Left cardiac atrium (tissue), 4 donors: Measurements from ENCODE around the gene DGKD. TPM values are rescaled to one million over a fixed set of nuclear protein-coding genes. Genes with fewer than 3 reads are reported as not detected.
"Not testable (repeated sequence)": the region's sequence is repeated elsewhere in the genome, so short reads cannot be mapped to it uniquely, and the experiment has no call there.

Experiments used
- ATAC-seq, 2 donors: fragments of 200-7000 bp; cut with Tn5 transposase; one replicate each; pipeline ENCODE4 v1.9.1; 2020; ENCODE audit warnings: mild to moderate bottlenecking in 2 of 2, moderate library complexity in 2 of 2
- DNase-seq: peaks from one replicate; pipeline ENCODE4 v3.0.0-alpha.2; 2020
- intact Hi-C, 2 donors: fragments of 100-400 bp; cut with DNase I; formaldehyde crosslinking; loops; one replicate each; pipeline versions ENCODE4 v1.14.1 to v1.15.1; 2022 to 2023
- total RNA-seq, 2 donors: library from RNA; stranded (reverse); fragmentation: NEBNext Ultra II Directional; extraction: Animal tissue kit (Norgen Biotek cat#: 25700); gene quantifications; one replicate each; pipeline ENCODE4 v1.2.1, GENCODE V29; 2021
- donor health status: DM: no; HTN: yes; CAD: no.
- donor health status: DM: no; HTN: yes; CAD: no; lungs with severe emphysema.
- donor health status: DM: yes; HTN: yes; CAD: no.
- donor health status: Dilated cardiomyopathy.

The DGKD gene
- total RNA-seq, 2 donors from 2014 or later = 31.9 to 64.9 TPM

DNA sequence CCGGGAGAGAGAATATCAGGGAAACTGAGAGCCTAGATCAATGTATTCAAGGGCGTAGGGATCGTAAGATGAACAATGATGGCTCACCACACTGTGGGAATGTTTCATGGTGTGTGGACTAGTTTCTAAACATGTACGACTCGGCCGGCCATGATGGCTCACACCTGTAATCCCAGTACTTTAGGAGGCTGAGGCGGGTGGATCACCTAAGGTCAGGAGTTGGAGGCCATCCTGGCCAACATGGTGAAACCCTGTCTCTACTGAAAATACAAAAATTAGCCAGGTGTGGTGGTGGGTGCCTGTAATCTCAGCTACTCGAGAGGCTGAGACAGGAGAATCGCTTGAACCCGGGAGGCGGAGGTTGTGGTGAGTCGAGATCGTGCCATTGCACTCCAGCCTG, 18.2 kb upstream of the DGKD start:
- ATAC-seq, DNase-seq, intact Hi-C loops: not testable (repeated sequence)

- intact Hi-C loops = no loop called here
- ATAC-seq = no peak
- no peak for DNase-seq
Measured at GRCh38 chr2:233336541-233336940, 17.8 kb upstream of the DGKD start.

GRCh38 chr2:233338046-233338445, 16.2 kb upstream of the DGKD start:
- intact Hi-C loops = no loop called here
- no peak for ATAC-seq
- DNase-seq = no peak

- DNase-seq (no peak), ATAC-seq (no peak)
- intact Hi-C loops = no loop called here
Measured at GRCh38 chr2:233338812-233339368, 15.4 kb upstream of the DGKD start.

GRCh38 chr2:233339427-233339826, 14.9 kb upstream of the DGKD start:
- intact Hi-C loops = no loop called here
- DNase-seq (no peak), ATAC-seq (no peak)

- ATAC-seq = no peak
Measured at GRCh38 chr2:233341296-233341695, 13.0 kb upstream of the DGKD start.

DNA sequence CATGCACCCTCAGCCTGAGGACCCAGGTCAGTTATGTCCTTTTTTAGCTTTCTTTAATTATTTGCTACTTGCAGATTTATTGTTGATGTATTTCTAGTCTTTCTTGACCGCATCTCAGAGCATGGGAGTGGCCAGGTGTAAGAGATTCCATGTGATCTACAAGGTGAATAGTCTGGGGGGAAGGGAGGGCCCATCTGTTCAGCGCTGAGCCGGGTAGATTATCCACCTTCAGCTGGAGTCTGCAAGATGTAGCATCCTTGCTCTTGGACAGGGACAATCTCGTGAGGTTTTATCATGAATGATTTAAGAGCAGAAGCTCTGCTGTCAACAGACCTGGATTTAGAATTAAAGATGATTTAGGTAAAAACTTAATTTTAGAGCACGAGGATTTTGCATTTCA, 12.0 kb upstream of the DGKD start:
- intact Hi-C loops = no loop called here
- ATAC-seq (no peak), DNase-seq (no peak)

More at GRCh38 chr2:233341296-233341695, 13.0 kb upstream of the DGKD start:
- DNase-seq = no peak
- intact Hi-C loops = no loop called here

- no peak for DNase-seq
- intact Hi-C loops = no loop called here
- no peak for ATAC-seq
Measured at GRCh38 chr2:233343171-233343705, 11.1 kb upstream of the DGKD start.

DNA sequence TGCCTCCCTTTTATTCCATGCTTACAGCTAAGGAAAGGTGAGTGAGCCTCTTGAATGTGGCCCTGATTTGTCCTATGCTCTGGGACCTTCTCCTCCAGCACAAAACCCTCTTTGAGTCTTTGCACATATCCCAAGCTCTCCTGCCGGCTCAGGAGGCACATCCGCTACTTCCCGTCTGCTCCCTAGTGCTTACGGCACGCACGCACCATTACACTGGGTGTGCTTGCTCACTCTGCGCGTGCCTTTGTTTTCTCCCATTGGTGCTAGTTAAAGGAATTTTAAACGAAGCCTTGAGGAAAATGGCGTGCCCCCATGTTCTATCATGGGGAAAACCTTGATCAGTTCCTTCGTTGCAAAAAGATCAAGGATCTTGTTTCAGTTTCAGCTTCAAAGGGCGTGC, 7.9 kb upstream of the DGKD start:
- ATAC-seq = no peak
- intact Hi-C loops = no loop called here
- no peak for DNase-seq

DNA sequence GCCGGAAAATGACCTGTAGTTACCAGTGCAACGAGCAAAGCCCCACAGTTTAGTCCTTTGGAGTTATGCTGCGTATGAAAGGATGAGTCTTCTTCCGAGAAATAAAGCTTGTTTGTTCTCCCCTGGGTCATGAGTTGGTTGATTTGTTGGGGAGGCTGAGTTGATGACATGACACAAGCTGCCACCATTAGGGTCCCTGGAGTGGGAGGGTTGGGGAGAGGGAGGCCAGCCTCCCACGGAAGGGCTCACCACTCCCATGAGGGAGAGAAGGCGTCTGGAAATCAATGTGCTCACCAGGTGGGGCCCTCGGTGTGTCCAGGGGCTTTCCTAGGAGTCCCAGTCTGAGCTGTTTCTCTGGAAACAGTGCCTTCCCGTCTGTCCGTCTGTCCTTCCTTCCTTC, 7.4 kb upstream of the DGKD start:
- ATAC-seq (no peak), DNase-seq (no peak)
- intact Hi-C loops = no loop called here

- DNase-seq = no peak
- ATAC-seq = peak; percentile 51 to 53
- intact Hi-C loops = no loop called here
Measured at GRCh38 chr2:233349005-233349998, 5.0 kb upstream of the DGKD start.

- intact Hi-C loops = no loop called here
- ATAC-seq (peak in 1 of 2 donors; percentile 53), DNase-seq (peak; percentile 37)
Measured at GRCh38 chr2:233350708-233351107, 3.6 kb upstream of the DGKD start.

GRCh38 chr2:233351423-233351822, 2.9 kb upstream of the DGKD start:
- DNase-seq (no peak), ATAC-seq (no peak)
- intact Hi-C loops = no loop called here

DNA sequence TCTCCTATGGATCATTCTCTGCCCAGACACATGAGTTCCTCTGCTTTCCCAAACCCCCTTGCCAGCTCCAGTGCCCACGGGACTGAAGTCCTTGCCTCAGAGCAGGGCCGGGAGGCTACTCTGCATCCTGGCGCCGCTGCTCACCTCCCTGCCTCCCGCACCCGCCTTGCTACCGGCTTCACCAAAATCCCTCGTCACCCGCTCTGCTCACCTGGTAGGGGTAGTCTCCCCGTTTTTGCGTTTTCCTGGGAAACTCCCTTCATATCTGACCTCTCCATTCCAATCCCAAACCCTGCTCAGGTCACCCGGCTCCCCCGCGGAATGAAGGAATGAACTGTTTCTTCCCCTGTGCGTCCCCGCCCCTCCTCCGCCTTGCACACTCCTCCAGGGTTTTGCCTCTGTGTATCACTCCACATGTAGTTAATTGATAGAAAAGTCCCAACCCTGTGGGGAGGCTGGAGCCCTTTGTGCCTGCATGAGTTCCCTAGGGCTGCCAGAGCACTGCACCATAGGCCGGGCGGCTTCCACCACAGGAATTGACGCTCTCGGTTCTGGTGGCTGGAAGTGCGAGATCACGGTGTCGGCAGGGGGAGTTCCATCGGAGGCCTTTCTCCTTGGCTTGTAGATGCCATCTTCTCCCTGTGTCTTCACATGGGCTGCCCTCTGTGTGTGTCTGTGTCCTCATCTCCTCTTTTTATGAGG, 2.0 kb upstream of the DGKD start:
- DNase-seq (no peak), ATAC-seq (no peak)
- intact Hi-C loops = no loop called here

GRCh38 chr2:233353101-233353768, 1.1 kb upstream of the DGKD start:
- no peak for DNase-seq
- peak in 1 of 2 donors; percentile 12 for ATAC-seq

DNA sequence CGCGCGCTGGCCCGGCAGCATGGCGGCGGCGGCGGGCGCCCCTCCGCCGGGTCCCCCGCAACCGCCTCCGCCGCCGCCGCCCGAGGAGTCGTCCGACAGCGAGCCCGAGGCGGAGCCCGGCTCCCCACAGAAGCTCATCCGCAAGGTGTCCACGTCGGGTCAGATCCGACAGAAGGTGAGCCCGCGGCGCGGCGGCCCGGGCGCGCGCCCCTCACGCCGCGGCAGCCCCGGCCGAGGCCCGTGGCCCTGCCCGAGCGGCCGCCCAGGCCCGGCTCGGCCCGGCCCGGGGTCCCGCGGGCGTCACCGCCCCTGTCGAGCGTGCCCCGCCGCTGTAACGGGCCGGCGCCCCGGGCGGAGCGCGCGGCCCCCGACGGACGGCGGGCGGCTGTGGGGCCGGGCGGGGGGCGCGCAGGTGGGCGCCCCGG, 218 bp downstream of the DGKD start:
- intact Hi-C loops = no loop called here
- no peak for DNase-seq
- peak in 1 of 2 donors; percentile 6 for ATAC-seq

More at GRCh38 chr2:233353101-233353768, 1.1 kb upstream of the DGKD start:
- intact Hi-C loops = no loop called here

- peak; percentile 48 for DNase-seq
- intact Hi-C loops = loop anchor here (5.0 kb wide), 1 partner anchor 87 kb away; no protein-coding TSS in a partner anchor
Measured at GRCh38 chr2:233354971-233355574, 779 bp downstream of the DGKD start.

GRCh38 chr2:233355916-233356315, 1.6 kb downstream of the DGKD start:
- intact Hi-C loops = loop anchor here (5.0 kb wide), 1 partner anchor 86 kb away; no protein-coding TSS in a partner anchor
- no peak for ATAC-seq
- no peak for DNase-seq

More at GRCh38 chr2:233354971-233355574, 779 bp downstream of the DGKD start:
- no peak for ATAC-seq
